ENCODE data around the gene RGS13. TPM values are rescaled to one million over a fixed set of nuclear protein-coding genes. Genes with fewer than 3 reads are reported as not detected.

RGS13 gene
- total RNA-seq, 1 donor from 2014 or later, result 0.60 TPM

DNA sequence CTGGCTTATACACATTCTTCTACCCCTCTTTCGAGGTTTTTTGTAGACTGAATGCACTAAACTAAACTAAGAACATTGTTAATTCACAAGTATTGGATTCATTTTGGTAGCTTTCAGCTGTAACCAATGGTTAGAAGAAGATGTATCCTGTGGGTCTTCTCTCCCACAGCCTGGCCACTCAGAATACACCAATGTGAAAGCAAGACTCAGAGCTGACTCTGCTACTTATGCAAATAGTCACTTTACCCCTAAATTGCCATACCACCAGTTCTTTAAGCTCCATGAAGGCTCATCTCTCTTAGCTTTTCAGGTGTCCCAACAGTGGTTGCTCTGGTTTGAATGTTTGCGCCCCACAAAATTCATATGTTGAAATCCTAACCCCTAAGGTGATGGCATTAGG lies 60.1 kb downstream of the RGS13 start:
- CTCF ChIA-PET, result no interaction called here
- POLR2A ChIA-PET, result no interaction called here
- Mint-ChIP-seq H3K4me3 (no peak overlapping the region), H3K27me3 (peaks cover 4% of the 10 kb centered on the region), H3K27ac (no peak overlapping the region), H3K36me3 (ENCODE audit: low read depth) (no peaks in the 10 kb centered on the region), H3K9me3 (no peaks in the 10 kb centered on the region), H3K4me1 (no peaks in the 10 kb centered on the region)
- DNase-seq, result no peak
- intact Hi-C loops (cut with micrococcal nuclease), result no loop called here
- TF ChIP-seq CTCF (IDR thresholded peaks at IDR 0.05), result no peak
- no peak for ATAC-seq (ENCODE audit: low read depth)

DNA sequence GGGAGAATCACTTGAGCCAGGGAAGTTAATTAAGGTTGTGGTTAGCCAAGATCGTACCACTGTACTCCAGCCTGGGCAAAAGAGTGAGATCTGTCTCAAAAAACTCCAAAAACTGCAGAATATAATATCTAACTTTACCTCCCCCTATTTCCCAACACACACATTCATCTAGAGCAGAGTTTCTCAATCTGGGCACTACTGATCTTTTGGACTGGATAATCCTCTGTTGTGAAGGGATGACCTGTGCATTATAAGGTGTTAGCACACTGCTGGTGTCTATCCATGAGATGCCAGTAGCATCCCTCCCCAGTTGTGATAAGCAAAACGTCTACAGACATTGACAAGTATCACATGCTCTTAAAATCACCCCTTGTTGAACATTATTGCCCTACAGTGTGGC lies 61.8 kb downstream of the RGS13 start:
- H3K9me3 Mint-ChIP-seq, result no peaks in the 10 kb centered on the region
- ATAC-seq (ENCODE audit: low read depth), result no peak
- CTCF ChIA-PET, result no interaction called here

DNA sequence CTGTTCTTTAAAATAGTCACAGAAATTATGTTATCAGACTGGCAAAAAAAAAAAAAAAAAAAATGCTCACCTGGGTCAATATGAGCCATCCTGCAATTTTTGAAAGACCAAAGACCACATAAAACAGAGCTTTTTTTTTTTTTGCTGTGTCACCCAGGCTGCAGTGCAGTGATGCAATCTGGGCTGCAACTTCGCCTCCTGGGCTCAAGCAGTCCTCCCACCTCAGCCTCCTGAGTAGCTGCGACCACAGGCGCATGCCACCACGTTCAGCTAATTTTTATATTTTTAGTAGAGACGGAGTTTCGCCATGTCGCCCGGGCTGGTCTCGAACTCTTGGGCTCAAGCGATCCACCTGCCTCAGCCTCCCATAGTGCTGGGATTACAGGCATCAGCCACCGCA lies 62.8 kb downstream of the RGS13 start:
- H3K27me3 Mint-ChIP-seq, result peaks cover 2% of the 10 kb centered on the region
- H3K4me3 Mint-ChIP-seq, result no peak overlapping the region
- H3K36me3 Mint-ChIP-seq (ENCODE audit: low read depth), result no peaks in the 10 kb centered on the region
- no peak for DNase-seq
- peaks cover 3% of the 10 kb centered on the region for H3K4me1 Mint-ChIP-seq
- CTCF ChIA-PET, result no interaction called here
- POLR2A ChIA-PET, result no interaction called here
- no peaks in the 10 kb centered on the region for H3K9me3 Mint-ChIP-seq
- intact Hi-C loops (cut with micrococcal nuclease), result no loop called here
- H3K27ac Mint-ChIP-seq, result no peak overlapping the region
- ATAC-seq (ENCODE audit: low read depth), result no peak
- TF ChIP-seq CTCF (IDR thresholded peaks at IDR 0.05), result no peak

More for the DNA sequence above, 61.8 kb downstream of the RGS13 start:
- no peaks in the 10 kb centered on the region for H3K4me1 Mint-ChIP-seq
- H3K27me3 Mint-ChIP-seq, result peaks cover 2% of the 10 kb centered on the region
- no peaks in the 10 kb centered on the region for H3K36me3 Mint-ChIP-seq (ENCODE audit: low read depth)
- intact Hi-C loops (cut with micrococcal nuclease), result no loop called here
- no peak overlapping the region for H3K27ac Mint-ChIP-seq
- POLR2A ChIA-PET, result no interaction called here
- TF ChIP-seq CTCF (IDR thresholded peaks at IDR 0.05), result no peak
- H3K4me3 Mint-ChIP-seq, result no peak overlapping the region
- DNase-seq, result no peak

DNA sequence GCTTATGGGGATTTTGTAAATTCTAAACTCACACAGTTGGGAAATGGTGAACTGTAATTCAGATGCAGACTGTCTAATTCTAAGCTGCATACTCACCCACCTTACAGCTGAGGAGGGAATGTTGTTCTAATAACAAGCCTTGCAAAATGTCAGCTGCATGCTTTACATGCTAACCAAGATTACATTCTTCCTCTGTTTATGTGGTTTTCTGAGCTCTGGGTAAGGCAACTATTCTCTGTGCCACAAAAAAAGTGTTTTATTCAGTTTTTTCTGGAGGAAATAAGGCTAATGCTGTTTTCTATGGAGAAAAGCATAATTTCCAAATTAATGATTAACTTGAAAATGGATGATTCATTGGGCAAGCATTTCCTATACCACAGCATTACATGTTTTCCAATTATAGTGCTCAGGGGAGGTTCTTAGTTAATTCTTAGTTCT lies 64.9 kb downstream of the RGS13 start:
- H3K36me3 Mint-ChIP-seq (ENCODE audit: low read depth), result no peaks in the 10 kb centered on the region
- POLR2A ChIA-PET, result no interaction called here
- CTCF ChIA-PET, result no interaction called here
- no peak for ATAC-seq (ENCODE audit: low read depth)
- H3K4me1 Mint-ChIP-seq, result peaks cover 3% of the 10 kb centered on the region
- peaks cover 2% of the 10 kb centered on the region for H3K27me3 Mint-ChIP-seq
- intact Hi-C loops (cut with micrococcal nuclease), result no loop called here
- no peak overlapping the region for H3K27ac Mint-ChIP-seq
- no peak for TF ChIP-seq CTCF (IDR thresholded peaks at IDR 0.05)
- no peak for DNase-seq
- H3K4me3 Mint-ChIP-seq, result no peak overlapping the region
- no peaks in the 10 kb centered on the region for H3K9me3 Mint-ChIP-seq

DNA sequence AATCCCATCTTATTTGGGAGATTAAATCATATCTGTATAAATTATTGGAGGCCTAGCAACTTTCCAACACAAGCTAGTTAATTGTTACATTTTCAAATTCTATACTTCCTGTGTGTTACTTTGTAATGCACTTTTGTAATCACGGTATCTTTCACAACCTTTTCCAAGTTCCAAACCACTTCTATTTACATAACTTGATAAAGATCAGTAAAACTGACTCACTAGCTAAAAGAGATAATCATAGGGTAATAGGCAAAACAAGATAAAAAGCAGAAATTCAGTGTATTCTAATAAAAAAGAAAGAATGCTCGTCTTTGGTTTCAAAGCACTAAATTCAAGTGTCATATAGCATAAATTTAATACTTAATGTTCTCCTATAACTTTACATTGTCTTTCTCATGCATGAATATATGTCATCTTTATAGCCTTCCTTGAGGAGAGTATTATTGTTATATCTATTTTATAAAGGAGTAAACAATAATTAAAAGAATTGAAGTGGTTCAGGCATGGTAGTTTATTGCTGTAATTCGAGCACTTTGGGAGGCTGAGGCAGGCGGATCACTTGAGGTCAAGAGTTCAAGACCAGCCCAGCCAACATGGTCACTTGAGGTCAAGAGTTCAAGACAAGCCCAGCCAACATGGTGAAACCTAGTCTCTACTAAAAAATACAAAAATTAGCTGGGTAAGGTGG lies 66.4 kb downstream of the RGS13 start:
- Mint-ChIP-seq H3K27me3 (peaks cover 2% of the 10 kb centered on the region), H3K36me3 (ENCODE audit: low read depth) (no peaks in the 10 kb centered on the region), H3K9me3 (no peaks in the 10 kb centered on the region), H3K4me1 (peaks cover 3% of the 10 kb centered on the region), H3K4me3 (no peak overlapping the region), H3K27ac (no peak overlapping the region)
- ChIA-PET CTCF (no interaction called here), POLR2A (no interaction called here)
- intact Hi-C loops (cut with micrococcal nuclease), result no loop called here
- ATAC-seq (ENCODE audit: low read depth), result no peak
- no peak for TF ChIP-seq CTCF (IDR thresholded peaks at IDR 0.05)
- DNase-seq, result no peak

All from activated B cell treated with CpG ODN at 0.5 μM for 24 hours (primary cell).